Superior temporal gyrus (tissue), 1 donor: ENCODE data around the gene SMIM17.

ENCODE experiments used
- DNase-seq: peaks from one replicate; pipeline ENCODE4 v3.0.0-alpha.2; 2016; ENCODE audit errors: extremely low spot score

SMIM17 gene

DNA sequence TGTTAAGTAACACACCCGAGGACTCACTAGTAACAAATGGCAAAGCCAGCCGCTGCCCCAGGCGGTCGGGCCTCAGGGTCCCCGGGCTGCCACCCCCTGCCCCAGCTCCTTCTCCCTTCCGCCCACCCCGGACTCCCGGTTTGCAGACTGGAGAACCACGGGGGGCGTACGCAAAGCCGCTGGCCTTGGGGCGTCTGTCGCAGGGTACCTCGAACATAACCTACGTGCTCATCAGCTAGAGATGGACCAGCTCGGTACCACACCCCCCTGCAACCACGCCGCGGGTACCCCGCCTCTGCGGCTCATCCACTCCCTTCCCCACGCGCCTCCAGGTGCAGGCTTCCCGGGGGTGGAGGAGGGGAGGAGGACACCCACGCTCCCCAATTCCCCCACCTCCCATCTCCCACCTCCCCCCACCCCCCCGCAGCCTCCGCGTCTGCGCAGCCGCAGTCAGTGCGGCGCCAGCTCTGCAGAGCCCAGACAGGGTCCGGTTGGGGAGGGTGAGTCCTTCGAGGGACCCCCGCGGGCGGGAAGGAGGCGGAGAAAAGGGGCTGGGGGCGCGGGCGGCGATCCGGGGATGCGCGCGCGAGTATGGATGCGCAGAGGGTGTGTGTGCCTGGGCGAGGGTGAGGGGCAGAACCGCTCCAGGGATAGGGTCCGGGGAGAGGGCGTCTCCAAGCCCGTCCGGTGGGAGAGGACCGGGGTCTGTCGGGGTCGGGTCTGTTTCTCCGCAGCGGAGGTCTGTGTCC lies at the start of gene SMIM17:
Gene SMIM17, plus strand, starts transcription at position 449 of the 749 bp plus-strand sequence. CDS start 2,509 bp downstream, outside the sequence.
- DNase-seq, result no peak

GRCh38 chr19:56594446-56594782 lies 48.5 kb upstream of the SMIM17 start:
- no peak for DNase-seq

DNA sequence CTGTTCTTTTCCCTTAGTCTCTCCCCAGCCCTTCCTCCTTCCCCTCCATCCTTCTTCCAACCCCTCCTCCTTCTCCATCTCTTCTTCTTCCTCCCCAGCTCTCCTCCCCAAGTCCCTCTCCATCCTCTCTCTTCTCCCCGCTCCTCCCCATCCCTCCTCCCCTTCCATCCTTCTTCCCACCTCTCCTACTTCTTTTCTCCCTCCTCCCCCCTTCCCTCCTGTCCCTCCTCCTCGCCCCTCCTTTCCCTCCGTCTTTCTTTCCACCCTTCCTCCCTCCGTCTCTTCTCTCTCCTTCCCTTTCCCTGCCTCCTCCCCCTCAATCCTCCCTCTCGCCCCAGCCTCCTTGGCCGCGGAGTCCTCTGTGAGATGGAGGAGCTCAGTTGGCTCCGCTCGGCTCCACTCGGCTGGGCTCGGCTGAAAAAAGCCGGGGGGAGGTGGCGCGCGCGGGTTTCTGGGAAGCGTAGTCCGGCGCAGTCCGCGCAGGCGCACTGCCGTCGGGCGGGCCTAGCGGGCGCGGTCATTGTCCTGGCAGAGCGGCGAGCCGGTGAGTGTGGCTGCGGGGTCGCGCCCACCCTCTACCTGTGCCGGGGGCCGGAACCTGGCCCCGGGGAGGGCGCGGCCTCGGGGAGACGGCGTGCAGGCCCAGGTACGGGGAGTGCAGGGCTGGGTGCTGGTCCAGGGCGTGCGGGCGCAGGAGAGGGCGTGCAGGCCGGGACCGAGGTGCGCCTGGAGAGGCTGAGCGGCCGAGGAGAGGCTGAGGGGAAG lies 48.0 kb upstream of the SMIM17 start, which contains the start of gene ZNF71:
Gene ZNF71, plus strand, starts transcription at position 520 of the 765 bp plus-strand sequence. CDS start 6,257 bp downstream, outside the sequence.
- peak; percentile 88 for DNase-seq

GRCh38 chr19:56595548-56595899 lies 47.4 kb upstream of the SMIM17 start:
- DNase-seq, result no peak

- no peak for DNase-seq
These were observed 46.3 kb upstream of the SMIM17 start for GRCh38 chr19:56596676-56597075.

- DNase-seq, result no peak
These were observed 45.3 kb upstream of the SMIM17 start for GRCh38 chr19:56597696-56598095.

- DNase-seq, result no peak
These were observed 41.6 kb upstream of the SMIM17 start for GRCh38 chr19:56601375-56601774.

- peak; percentile 22 for DNase-seq
These were observed 39.1 kb upstream of the SMIM17 start for GRCh38 chr19:56603829-56604228.

- DNase-seq, result no peak
These were observed 34.5 kb upstream of the SMIM17 start for GRCh38 chr19:56608274-56608964.

DNA sequence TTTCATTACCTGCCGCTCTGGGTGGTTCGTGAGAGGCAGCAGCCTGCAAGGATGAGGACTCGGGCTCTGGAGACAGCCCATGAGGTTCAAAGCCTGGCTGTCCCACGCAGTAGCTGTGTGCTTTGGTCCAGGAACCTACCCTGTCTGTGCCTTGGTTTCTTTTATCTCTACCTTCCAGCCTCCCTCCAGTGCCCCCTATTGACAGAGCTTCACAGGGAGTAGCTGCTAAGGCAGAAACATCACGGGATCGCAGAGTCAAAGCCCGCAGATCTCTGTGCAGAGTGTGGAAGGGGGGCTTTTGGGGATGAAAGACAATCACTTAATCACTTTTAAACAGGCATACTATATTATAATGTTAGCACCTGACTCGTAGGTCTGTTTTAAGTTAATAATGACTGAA lies 31.7 kb upstream of the SMIM17 start:
- no peak for DNase-seq

GRCh38 chr19:56612737-56613136 lies 30.2 kb upstream of the SMIM17 start:
- no peak for DNase-seq

- no peak for DNase-seq
These were observed 29.3 kb upstream of the SMIM17 start for GRCh38 chr19:56613639-56614038.

GRCh38 chr19:56617531-56617930 lies 25.4 kb upstream of the SMIM17 start:
- no peak for DNase-seq

GRCh38 chr19:56619121-56619520 lies 23.8 kb upstream of the SMIM17 start:
- no peak for DNase-seq

- DNase-seq, result no peak
These were observed 20.6 kb upstream of the SMIM17 start for GRCh38 chr19:56622374-56622773.

DNA sequence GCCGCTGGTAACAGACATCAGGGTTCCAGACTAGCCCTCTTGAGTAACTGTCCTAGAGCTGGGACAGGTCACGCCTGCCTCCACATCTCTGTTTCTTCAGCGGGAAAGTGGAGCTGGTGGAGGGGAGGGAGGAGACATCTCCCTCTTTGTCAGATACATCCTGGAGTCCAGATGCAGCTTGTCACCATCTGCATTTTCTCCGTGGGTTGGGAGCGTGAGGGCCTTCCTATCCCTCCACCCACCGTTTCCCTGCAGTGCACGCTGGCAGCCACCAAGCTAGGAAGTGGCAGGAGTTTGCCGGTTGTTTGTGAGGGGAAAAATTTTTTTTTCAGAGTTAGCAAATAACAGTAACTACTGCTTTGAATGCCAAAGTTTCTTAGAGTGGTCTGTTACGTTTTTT lies 20.0 kb upstream of the SMIM17 start:
- no peak for DNase-seq

DNA sequence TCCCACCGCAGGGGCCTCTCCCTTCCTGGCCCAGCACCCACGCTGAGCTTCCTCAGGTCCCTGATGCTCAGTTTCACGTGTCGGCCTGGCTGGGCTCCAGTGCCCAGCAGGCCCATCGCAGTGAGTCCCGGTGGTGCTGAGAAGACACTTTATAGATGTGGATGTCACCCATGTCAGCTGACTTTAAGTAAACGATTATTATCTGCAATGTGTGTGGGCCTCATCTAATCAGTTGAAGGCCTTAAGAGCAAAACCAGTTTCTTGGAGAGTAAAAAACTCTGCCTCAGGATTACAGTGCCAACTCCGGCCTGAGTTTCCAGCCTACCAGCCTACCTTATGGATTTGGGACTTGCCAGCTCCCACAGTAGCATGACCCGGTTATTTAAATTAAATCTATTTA lies 17.3 kb upstream of the SMIM17 start:
- no peak for DNase-seq

GRCh38 chr19:56633021-56633420 lies 9.9 kb upstream of the SMIM17 start:
- DNase-seq, result peak; percentile 23

DNA sequence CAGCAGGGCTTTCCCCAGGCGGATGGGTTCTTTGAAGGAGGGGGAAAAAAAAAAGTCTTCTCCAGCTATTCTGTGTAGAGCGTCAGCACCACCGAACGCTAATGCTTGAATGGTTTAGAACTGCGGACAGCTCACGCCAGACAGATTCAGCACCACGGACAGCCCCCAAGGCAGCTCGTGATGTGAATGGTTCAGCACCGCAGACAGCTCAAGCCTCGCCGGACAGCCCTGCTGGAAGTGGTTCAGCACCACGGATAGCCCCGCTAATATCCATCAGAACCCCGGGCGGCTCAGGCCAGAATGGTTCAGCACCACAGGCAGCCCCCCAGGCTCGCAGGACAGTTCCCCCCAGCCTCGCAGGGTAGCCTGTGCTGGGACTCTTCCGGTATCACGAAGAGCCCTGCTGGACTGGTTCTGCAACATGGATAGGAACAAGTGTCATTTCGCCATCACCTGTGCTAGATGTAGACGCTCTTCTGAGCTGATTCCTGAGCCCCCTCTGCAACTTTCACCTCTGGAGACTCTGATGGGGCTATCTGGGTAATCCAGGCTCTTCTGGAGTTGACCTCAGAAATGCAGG lies 4.9 kb upstream of the SMIM17 start:
- peak; percentile 75 for DNase-seq

GRCh38 chr19:56639217-56639616 lies 3.7 kb upstream of the SMIM17 start:
- no peak for DNase-seq

GRCh38 chr19:56643460-56643955 lies 549 bp downstream of the SMIM17 start:
- no peak for DNase-seq

- no peak for DNase-seq
These were observed 11.2 kb downstream of the SMIM17 start for GRCh38 chr19:56654151-56654550.
